ENCODE results near the gene ZNF436.

DNA sequence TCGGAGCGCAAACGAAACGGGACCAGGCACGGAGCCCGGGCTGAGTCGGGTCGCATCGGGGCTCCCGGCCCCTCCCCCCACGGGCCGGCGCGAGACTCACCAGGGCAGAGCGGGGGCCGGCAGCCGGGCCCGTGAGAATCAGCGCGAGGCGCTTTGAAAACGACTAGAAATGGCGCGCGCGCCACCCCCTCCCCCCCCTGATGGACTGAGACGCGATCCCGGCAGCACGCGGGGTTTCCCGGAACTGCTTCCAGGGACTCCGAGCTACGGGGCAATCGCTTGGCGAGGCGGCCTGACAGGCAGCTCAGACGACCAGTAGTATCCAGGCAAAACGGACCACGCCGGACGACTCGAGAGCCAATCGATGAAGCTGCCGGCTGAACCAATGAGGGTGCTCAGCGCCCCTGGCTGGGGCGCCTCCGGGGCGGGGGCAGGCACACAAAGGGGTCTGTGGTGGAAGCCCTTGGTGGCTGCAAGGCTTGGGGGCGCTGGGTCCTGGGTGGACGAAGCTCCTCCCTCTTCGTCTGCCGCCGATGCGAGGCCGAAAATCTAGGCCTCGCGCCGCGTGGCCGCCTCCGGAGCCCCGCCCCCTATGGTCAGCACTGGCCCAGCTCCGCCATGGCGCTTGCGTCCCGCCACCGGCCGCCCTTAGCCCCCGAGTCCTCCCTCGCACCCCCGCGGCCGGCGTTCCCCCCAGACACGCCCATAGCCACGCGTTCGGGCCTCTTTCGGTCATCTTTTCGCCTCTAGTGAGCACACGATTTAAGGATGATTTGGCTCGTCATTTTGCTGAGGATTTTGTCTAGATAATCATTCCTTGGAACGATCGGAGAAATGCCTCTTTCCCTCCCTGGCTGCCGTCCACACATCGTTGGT lies 25.3 kb downstream of the ZNF436 start, which contains the start of gene HNRNPR:
- TF ChIP-seq, protein P1, sequence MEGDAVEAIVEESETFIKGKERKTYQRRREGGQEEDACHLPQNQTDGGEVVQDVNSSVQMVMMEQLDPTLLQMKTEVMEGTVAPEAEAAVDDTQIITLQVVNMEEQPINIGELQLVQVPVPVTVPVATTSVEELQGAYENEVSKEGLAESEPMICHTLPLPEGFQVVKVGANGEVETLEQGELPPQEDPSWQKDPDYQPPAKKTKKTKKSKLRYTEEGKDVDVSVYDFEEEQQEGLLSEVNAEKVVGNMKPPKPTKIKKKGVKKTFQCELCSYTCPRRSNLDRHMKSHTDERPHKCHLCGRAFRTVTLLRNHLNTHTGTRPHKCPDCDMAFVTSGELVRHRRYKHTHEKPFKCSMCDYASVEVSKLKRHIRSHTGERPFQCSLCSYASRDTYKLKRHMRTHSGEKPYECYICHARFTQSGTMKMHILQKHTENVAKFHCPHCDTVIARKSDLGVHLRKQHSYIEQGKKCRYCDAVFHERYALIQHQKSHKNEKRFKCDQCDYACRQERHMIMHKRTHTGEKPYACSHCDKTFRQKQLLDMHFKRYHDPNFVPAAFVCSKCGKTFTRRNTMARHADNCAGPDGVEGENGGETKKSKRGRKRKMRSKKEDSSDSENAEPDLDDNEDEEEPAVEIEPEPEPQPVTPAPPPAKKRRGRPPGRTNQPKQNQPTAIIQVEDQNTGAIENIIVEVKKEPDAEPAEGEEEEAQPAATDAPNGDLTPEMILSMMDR (IDR thresholded peaks at IDR 0.05; ENCODE audit: borderline replicate concordance, extremely low read depth, low read length, poor library complexity, severe bottlenecking): no peak
- no peak for TF ChIP-seq EZH2 (IDR thresholded peaks at IDR 0.05; ENCODE audit: borderline replicate concordance, low read depth, low read length, severe bottlenecking)
